ENCODE data around the gene BIRC6.
"Not testable (repeated sequence)": the region's sequence is repeated elsewhere in the genome, so short reads cannot be mapped to it uniquely, and the experiment has no call there.

BIRC6 gene

GRCh38 chr2:32356681-32357317 is at the start of gene BIRC6:
Gene BIRC6, plus strand, starts transcription at chr2:32357023. Its CDS starts 139 bp downstream, at chr2:32357162.
- Histone ChIP-seq H3K9me3 (no peaks in the 10 kb centered on the region), H3K4me3 (ENCODE audit: low read depth in 1 of 2, low read length in 1 of 2) (peak within 1 kb of the TSS; percentile 73 to 89), H3K27me3 (no peaks in the 10 kb centered on the region), H3K27ac (peak within 1 kb of the TSS; percentile 95), H3K4me1 (ENCODE audit: control insufficient read depth in 1 of 2, insufficient read depth in 1 of 2, low read depth in 1 of 2, low read length in 1 of 2) (peaks cover 23 to 25% of the 10 kb centered on the region in 2 experiments), H3K36me3 (no peaks in the 10 kb centered on the region)
- peak; percentile 64 for TF ChIP-seq CTCF (IDR thresholded peaks at IDR 0.05)

- peaks cover 64% of the 10 kb centered on the region for H3K36me3 ChIP-seq
Observed at GRCh38 chr2:32310577-32310976, 46.2 kb upstream of the BIRC6 start.

GRCh38 chr2:32314886-32315285 is 41.9 kb upstream of the BIRC6 start:
- Histone ChIP-seq H3K27me3 (no peaks in the 10 kb centered on the region), H3K4me3 (ENCODE audit: low read depth in 1 of 2, low read length in 1 of 2) (no peak overlapping the region), H3K9me3 (no peaks in the 10 kb centered on the region), H3K27ac (no peak overlapping the region), H3K4me1 (ENCODE audit: control insufficient read depth in 1 of 2, insufficient read depth in 1 of 2, low read depth in 1 of 2, low read length in 1 of 2) (no peaks in the 10 kb centered on the region), H3K36me3 (peaks cover 33% of the 10 kb centered on the region)
- TF ChIP-seq CTCF (IDR thresholded peaks at IDR 0.05) = no peak

More at GRCh38 chr2:32310577-32310976, 46.2 kb upstream of the BIRC6 start:
- Histone ChIP-seq H3K27me3 (no peaks in the 10 kb centered on the region), H3K4me1 (ENCODE audit: control insufficient read depth in 1 of 2, insufficient read depth in 1 of 2, low read depth in 1 of 2, low read length in 1 of 2) (no peaks in the 10 kb centered on the region), H3K27ac (no peak overlapping the region), H3K9me3 (no peaks in the 10 kb centered on the region), H3K4me3 (ENCODE audit: low read depth in 1 of 2, low read length in 1 of 2) (no peak overlapping the region)
- no peak for TF ChIP-seq CTCF (IDR thresholded peaks at IDR 0.05)

- H3K9me3 ChIP-seq; H3K27ac ChIP-seq; H3K4me1 ChIP-seq (ENCODE audit: control insufficient read depth in 1 of 2, insufficient read depth in 1 of 2, low read depth in 1 of 2, low read length in 1 of 2); H3K27me3 ChIP-seq; H3K36me3 ChIP-seq; H3K4me3 ChIP-seq (ENCODE audit: low read depth in 1 of 2, low read length in 1 of 2): not testable (repeated sequence)
Observed at GRCh38 chr2:32328679-32329078, 28.1 kb upstream of the BIRC6 start.

GRCh38 chr2:32329180-32329980 is 27.4 kb upstream of the BIRC6 start:
- H3K9me3 ChIP-seq; H3K4me3 ChIP-seq (ENCODE audit: low read depth in 1 of 2, low read length in 1 of 2); H3K4me1 ChIP-seq (ENCODE audit: control insufficient read depth in 1 of 2, insufficient read depth in 1 of 2, low read depth in 1 of 2, low read length in 1 of 2); H3K36me3 ChIP-seq; H3K27ac ChIP-seq; H3K27me3 ChIP-seq: not testable (repeated sequence)

GRCh38 chr2:32330136-32330535 is 26.7 kb upstream of the BIRC6 start:
- no peak overlapping the region for H3K4me3 ChIP-seq (ENCODE audit: low read depth in 1 of 2, low read length in 1 of 2)
- H3K9me3 ChIP-seq = no peaks in the 10 kb centered on the region
- H3K36me3 ChIP-seq = peaks cover 6% of the 10 kb centered on the region
- H3K4me1 ChIP-seq (ENCODE audit: control insufficient read depth in 1 of 2, insufficient read depth in 1 of 2, low read depth in 1 of 2, low read length in 1 of 2) = no peaks in the 10 kb centered on the region
- no peaks in the 10 kb centered on the region for H3K27me3 ChIP-seq
- H3K27ac ChIP-seq = no peak overlapping the region
- TF ChIP-seq CTCF (IDR thresholded peaks at IDR 0.05) = no peak
